Posterior cingulate gyrus (tissue), 11 donors: ENCODE data around the gene SMTNL1.
"Not testable (repeated sequence)": the region's sequence is repeated elsewhere in the genome, so short reads cannot be mapped to it uniquely, and the experiment has no call there.

ENCODE experiments used
- DNase-seq, 10 donors: peaks; one replicate each; pipeline versions ENCODE4 v3.0.0 to v3.0.0-alpha.2; 2020 to 2021; ENCODE audit warnings: mixed read lengths in 3 of 10
- intact Hi-C: fragments of 100-400 bp; cut with DNase I; formaldehyde crosslinking; loops from one replicate; pipeline ENCODE4 v1.15.1; 2023

The SMTNL1 gene

DNA sequence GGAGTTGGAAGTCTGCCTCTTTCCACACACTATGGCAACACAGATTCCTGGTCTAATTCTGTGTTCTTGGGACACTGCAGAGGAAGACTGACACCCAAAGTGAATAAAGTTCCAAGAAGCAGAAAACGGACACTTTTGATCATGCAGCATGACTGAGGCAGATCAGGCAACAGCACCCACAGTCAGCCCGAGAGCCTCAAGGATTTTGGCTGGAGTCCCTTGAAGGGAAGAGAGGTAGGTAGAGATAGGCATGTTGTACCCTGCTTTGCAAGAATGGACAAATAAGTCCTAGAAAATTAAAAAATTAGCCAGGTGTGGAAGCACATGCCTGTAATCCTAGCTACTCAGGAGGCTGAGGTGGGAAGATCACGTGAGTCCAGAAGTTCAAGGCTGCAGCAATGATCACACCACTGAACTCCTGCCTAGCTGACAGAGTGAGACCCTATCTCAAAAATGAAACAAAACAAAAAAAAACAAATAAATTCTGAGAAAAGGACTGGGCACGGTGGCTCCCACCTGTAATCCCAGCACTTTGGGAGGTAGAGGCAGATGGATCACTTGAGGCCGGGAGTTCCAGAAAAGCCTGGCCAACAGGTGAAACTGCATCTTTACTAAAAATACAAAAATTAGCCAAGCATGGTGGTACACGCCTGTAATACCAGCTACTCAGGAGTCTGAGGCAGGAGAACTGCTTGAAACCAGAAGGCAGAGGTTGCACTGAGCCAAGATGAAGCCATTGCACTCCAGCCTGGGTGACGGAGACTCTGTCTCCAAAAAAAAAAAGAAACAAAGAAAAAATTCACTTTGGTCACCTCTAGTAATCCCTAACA, 28.8 kb upstream of the SMTNL1 start:
- no peak for DNase-seq
- intact Hi-C loops = no loop called here

DNA sequence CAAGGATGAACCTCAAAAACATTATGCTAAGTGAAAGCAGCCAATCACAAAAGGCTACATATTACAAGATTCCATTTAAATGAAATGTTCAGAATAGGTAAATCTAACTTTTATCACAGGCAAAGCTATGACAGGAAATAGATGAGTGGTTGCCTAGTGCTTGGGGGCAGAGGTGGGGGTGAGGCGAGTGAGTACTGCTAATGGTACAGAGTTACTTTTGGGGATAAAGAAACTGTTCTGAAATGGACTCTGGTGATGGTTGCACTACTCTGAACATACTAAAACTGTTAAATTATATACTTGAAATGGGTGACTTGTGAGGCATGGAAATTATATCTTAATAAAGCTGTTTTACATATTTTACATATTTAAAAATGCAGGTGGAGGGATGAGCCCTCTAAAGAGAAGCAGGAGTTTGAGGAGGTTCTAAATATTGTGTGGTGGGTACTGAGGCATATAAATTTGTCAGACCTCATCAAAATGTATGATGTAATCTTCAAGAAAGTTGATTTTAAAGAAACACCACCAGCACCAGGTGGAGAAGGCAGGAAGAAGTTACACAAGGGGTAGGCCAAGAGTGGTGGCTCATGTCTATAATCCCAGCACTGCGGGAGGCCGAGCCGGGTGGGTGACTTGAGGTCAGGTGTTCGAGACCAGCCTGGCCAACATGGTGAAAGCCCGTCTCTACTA, 25.5 kb upstream of the SMTNL1 start:
- intact Hi-C loops = no loop called here
- DNase-seq = no peak

DNA sequence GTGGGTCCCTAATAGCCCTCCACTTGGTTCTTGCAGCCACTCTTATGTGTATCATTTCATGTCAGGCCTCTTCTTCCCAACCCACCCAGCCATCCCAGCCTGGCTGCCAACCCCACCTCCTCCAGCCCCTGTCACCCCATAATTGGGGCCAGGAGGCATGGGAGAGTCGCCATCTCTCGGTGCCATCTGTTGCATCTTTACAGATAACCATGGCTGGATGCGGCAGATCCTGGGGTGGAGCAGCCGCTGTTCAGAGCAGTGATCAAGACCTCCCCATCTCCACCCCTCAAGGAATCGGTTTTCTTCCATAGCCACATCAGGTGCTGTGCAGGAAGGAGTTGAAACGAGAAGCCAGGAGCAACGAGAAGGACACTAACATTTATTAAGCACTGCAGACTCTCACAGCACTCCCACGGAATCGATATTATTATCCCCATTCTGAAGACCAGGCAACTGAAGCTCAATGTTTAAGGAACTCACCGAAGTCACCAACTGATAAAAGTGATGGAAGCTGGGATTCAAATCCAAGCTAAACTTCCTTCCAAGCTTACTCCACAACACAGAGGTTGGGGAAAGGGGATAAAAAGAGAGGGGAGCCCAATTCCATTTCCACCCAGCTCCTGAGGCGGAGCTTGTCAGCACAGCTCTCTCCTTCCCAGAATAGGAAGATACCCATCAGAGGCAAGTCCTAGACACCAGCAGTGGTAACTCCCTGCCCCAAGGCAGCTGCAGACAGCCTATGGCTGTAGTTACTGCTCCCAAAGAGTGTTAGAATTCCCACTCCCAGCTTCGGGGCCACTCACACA, 24.5 kb upstream of the SMTNL1 start:
- intact Hi-C loops = no loop called here
- DNase-seq = no peak

DNA sequence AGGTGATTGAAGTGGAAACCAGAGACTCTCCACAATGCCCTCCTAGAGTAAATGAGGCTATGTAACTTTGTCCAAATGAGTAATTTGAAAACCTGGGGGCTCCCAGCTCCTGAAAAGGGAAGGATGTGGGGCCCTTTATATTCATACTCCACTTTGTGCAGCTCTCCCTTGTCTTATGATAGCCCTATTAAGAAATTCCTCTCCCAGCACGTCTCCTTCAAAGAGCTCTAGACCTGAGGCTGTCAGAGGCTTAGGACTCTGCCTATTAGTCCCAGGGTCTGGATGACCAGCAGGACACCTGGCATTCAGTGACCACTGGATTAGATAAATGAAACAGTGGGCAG, 24.0 kb upstream of the SMTNL1 start:
- intact Hi-C loops = no loop called here
- no peak for DNase-seq

DNA sequence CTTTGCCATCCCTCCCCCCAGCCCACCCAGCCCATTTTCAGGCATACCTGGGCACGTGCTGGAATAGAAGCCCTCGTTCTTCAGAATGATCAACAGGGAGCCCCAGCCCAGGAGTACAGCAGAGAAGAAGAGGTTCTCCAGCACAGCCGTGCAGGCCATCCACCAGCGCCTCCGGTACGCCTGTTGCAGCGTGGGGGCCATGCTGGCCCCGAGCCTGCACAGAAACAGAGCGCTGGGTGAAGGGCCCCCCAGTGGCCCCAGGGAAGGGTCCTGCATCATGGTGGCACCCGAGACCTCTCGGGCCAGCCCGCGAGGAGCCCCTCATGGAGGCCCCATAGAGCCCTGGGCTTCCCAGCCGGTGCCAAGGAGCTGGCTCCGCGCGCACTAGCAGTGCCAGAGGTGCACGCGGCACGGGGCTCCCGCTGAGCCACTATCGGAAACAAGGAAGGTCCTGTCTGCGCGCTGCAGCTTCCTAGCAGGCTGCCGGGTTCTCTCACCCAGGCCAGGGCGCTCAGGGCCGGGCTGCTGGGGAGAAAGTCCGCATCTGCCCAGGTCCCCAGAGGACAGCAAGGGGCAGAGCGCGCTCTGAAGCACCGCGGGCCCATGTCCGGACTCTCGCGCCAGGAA, 23.4 kb upstream of the SMTNL1 start:
- intact Hi-C loops = no loop called here
- peak in 6 of 10 donors; percentile 18 to 89 (median 60) for DNase-seq

DNA sequence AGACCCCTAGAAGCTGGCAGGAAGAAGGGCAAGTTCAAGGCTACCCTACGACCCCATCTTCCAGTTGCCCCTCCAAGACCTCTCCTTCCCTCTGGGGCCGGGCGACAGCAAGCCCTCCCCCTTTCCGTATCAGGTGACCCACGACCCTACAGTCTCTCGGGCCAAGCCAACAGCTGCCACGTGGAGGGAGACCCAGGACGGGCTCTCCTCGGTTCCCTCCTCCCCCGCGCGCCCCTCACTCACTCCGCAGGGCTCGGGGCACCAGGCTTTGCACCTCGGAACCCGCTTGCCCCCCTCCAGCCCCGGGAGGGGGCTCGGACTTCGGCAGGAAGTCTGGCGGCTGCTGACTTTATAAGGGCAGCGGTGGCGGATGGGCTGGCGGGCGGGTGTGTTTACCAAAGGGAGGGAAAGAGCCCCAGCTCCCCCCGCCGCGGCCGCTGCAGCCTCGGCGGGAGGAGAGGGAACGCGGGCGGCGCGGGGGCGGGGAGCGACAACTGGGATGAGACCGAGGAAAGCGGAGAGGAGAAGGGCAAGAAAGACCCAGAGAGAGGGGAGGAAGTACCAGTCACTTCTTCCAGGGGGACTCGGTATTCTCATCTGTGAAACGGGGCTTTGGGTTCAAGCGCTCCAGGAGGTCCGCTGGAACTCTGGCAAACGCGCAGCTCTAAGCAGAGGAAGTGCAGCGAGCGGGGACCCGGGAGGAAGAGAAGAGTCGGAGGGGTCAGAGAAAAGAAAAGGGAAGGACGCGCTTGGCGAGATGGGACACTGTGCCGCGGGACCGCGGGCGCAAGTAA, 22.7 kb upstream of the SMTNL1 start:
- DNase-seq = peak in 9 of 10 donors; percentile 21 to 91 (median 55)
- intact Hi-C loops = no loop called here

DNA sequence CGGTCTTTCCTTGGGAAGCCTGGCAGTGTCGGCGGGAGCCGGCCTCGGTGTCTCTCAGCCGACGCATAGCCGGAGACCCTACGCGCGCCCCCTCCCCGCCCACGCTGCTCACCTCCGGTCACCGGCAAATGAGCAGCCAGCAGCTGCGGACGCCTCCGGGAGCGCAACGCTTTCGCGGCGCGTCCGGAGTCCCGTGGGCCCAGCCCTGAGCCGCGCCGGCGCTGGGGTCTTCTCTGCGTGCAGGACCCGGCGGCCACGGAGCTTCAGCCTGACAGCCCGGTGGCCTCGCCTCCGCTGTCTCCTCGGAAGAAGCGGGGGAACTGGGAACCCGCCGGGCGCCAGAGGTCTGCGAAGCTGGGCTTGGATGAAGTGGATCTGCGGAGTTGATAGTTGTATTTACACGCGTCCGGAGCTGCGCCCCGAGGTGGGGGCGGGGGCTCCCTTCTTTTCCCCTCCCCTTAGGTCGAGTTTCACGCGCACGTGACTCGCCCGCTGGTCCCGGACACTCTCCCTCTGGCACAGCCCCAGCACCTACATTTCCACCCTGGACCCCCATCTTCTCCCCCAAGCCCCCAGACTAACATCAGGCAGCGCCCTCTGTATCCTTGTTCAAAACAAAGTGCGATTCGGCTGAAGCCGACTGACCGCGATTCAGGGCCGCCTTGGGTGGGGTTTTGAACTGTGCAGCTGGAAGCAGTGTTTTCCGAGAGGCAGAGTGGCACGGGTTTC, 21.9 kb upstream of the SMTNL1 start, which contains the start of gene SLC43A1:
SLC43A1 (minus strand) TSS at position 371 of the 729 bp plus-strand sequence. CDS start 1,591 bp downstream, outside the sequence.
- peak in 5 of 10 donors; percentile 13 to 84 (median 23) for DNase-seq
- intact Hi-C loops = no loop called here

DNA sequence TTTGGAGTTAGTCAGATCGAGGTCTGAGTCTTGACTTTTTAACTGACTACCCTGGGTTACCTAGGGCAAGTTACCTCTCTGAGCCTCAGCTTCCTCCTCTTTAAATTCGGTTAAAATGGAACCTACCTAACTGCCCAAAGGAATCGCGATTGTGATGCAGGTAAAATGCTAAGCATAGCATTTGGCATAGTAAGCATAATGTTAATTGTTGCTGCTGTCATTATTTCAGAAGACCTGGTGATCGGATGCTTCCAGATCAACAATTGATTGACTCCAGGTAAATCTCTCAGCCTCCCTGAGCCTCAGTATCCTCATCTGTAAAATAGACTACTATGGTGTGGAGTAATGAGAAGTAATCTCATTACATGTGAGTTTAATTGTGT, 21.3 kb upstream of the SMTNL1 start:
- DNase-seq = no peak
- intact Hi-C loops = no loop called here

DNA sequence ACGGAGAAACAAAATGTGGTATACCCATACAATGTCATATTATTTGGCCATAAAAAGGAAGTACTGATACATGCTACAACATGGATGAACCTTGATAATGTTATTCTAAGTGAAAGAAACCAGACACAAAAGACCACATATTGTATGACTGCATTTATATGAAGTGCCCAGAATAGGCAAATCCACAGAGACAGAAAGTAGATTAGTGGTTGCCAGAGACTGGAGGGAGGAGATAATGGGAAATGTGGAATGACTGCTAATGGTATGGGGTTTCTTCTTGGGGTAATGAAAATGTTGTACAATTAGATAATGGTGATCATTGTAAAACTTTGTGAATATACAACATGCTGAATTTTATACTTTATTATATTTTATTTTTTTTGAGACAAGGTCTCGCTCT, 16.3 kb upstream of the SMTNL1 start:
- intact Hi-C loops = no loop called here
- DNase-seq = no peak

DNA sequence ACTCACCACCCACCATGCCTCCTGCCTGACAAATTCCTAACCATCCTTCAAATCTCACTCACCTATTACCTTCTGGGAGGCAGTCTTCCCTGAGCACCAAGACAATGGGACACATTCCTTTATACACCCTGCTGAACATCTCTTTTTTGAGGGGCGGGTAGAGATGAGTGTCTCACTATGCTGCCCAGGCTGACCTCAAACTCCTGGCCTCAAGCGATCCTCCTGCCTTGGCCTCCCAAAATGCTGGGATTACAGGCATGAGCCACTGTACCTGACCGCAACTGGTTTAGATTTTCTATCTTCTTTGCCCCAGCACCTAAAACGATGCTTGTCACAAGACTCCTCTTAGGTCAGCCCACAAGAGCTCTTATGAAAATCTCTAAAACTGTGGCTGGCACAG, 14.0 kb upstream of the SMTNL1 start:
- no peak for DNase-seq
- intact Hi-C loops = no loop called here

DNA sequence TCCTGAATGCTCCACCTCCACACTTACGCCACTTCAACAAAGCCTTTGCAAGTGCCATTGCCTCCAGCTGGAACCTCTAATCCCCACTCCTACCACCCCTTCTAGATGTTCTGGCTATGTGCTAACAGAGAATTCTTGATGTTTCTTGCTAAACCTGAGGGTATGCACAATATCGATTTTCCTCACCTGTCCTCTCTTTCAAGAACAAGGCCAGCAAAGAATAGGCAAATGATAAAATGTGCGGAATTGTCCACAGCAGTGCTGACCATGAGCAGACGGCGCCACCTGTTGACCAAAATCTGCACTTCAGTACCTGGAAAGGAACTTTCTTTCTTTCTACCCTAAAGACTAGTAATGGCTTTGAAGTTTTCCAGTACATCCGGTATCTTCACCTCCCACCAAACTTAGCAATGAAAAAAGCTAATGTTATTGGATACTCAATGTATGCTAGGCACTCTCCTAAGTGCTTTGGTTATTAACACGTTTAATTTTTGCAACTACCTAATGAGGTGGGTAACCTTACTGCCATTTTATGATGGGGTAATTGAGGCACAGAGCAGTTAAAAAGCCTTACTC, 10.3 kb upstream of the SMTNL1 start:
- intact Hi-C loops = loop anchor here (1.0 to 5.0 kb wide), 3 partner anchors 34 to 180 kb away; no protein-coding TSS in a partner anchor

DNA sequence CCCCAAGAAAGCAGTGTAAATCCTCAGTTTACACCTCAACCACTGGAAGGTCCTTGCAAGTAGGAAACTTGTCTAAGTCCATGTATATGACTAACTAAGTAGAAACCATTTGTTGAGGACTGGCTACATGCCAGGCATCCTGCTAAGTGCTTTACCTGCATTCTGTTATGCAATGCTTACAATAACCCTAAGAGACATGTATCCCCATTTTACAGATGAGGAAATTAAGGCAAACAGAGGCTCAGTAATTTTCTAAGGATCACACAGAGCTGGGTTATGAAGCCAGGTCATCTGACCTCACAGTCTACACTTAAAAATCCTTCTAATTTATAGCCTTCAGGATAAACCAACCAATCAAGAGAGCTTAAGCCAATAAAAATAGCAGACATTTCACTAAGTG, 8.4 kb upstream of the SMTNL1 start:
- no peak for DNase-seq
- intact Hi-C loops = loop anchor here (5.0 kb wide), 1 partner anchor 182 kb away; no protein-coding TSS in a partner anchor

More for the DNA sequence above, 10.3 kb upstream of the SMTNL1 start:
- peak; percentile 34 to 92 (median 79) for DNase-seq

DNA sequence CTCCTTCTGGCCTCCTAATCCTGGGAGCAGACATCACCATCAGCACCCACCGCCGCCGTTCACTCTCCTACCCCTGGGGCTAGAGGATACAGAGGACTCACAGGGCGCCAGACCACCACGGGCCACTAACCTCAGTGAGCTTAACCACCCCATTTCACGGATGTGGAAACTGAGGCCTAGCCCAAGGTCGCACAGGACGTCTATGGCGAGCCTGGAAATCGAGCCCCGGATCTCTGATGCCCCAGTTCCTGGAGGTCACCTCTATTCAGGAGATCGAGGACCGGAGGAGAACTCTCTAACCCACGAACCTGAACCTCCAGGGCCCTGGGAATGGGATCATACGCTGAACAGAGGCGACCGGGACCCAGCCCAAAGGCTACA, 7.2 kb upstream of the SMTNL1 start:
- intact Hi-C loops = loop anchor here (5.0 kb wide), 2 partner anchors 37 to 193 kb away; partner anchors contain the start of genes P2RX3, SSRP1 and UBE2L6
- DNase-seq = peak in 1 of 10 donors; percentile 78

DNA sequence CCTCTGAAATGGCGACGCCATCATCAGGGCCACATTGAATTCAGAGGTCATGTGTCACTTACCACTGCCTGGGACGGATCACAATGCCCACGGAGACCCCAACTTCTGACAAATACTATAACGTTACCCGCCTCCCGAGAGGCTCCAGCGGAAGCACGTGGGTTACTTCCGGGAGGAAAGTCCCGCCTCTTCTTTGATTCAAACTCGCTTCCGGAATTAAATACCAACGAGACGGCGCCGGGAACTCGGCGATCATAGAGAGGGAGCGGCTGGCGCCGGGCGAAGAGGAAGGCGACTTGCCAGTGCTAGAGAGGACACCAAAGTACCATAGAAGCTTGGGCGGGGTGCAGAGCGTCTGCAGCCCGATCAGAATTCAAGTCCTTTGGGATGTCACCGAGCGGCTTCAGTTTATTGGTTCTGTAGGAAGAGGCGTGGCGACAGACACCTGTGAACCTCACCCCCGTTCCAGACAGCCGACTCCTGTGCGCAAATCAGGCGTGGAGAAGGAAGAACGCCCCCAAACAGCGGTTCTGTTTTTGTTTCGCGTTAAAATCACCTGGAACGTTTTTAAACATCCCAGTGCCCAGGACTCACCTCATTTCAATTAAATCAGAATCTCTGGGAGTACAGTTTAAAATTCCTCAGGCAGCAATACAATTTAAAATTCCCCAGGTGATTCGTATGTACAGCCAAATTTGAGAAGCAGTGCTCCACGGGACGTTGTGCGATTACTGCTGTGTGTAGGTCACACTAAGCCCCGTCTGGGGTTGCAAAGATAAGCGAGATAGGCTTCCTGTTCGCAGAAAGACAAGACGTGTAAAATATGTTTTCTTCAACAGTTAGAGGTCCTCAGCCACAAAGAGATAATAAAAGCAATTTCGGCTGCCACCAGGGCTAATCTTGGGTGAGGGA, 6.5 kb upstream of the SMTNL1 start, which contains the start of gene TIMM10:
TIMM10 (minus strand) TSS at position 159 of the 912 bp plus-strand sequence. CDS start 565 bp downstream, outside the sequence.
- DNase-seq = peak; percentile 91 to 99 (median 96)
- intact Hi-C loops = loop anchor here (5.0 kb wide), 2 partner anchors 36 to 194 kb away; partner anchors contain the start of genes P2RX3, SSRP1 and UBE2L6

DNA sequence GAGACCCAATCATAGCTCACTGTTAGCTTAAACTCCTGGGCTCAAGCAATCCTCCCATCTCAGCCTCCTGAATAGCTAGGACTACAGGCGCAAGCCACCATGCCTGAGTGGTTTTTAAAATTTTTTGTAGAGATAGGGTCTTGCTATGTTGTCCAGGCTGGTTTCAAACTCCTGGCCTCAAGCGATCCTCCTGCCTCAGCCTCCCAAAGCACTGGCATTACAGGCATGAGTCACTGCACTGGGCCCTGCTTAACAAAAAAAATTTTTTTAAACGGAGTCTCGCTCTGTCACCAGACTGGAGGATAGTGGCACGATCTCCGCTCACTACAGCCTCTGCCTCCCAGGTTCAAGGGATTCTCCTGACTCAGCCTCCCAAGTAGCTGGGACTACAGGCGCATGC, 2.9 kb upstream of the SMTNL1 start:
- DNase-seq = not testable (repeated sequence)
- intact Hi-C loops = loop anchor here (5.0 kb wide), 2 partner anchors 33 to 197 kb away; partner anchors contain the start of genes P2RX3, SSRP1 and UBE2L6

DNA sequence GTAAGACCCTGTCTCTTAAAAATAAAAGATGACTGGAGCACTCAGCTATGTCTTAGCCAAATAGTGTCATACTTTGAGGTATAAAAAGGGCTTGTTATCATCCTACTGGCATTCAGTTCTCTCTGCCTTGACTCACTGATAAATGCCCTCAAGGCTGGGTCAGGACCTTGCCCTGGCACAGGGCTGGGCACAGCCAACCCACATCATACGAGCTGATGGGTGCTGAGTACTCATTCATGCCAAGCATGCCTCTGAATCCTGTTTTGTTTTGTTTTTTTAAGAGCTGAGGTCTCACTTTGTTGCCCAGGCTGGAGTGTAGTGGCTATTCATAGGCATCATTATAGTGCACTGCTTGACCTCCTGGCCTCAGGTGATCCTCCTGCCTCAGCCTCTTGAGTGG, 1.9 kb downstream of the SMTNL1 start:
- peak in 1 of 10 donors; percentile 30 for DNase-seq
- intact Hi-C loops = no loop called here

DNA sequence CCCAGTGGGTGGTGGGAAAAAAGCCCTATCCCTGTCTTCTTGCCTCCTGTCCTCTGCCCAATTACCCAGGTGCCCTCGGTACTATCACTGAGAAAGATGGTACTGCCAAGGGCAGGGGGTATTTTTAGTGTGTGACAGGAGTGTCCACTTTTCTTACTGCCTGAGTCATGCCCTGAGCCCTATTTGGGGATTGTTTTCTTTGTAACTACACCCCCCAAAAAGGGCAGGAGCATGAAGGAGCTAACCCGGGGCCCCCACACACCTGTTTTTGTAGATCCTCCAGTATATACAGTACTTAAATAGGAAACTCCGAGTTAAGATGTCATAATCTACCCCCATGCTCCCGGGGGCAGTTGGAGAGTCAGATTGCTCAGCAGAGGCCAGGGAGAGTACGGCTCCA, 3.8 kb downstream of the SMTNL1 start:
- DNase-seq = peak in 1 of 10 donors; percentile 27
- intact Hi-C loops = no loop called here
